K562 (cell line): Measurements from ENCODE around the gene OIT3.

Experiments
- CBX2 ChIP-seq: fragments of 200-600 bp; sonication (generic); IDR thresholded peaks from one replicate; pipeline ENCODE4 v1.6.1; 2012; ENCODE audit warnings: mild to moderate bottlenecking, low read length, inconsistent platforms; ENCODE audit not compliant: insufficient read depth, poor library complexity, severe bottlenecking
- PHF8 ChIP-seq: fragments of 200-600 bp; sonication (generic); IDR thresholded peaks from 2 replicates; pipeline ENCODE4 v1.6.1; 2012; ENCODE audit warnings: mixed run types, mild to moderate bottlenecking, inconsistent platforms, low read length, moderate library complexity, borderline replicate concordance
- U2AF1 ChIP-seq: fragments of 200-400 bp; formaldehyde crosslinking; optimal IDR thresholded peaks from 2 replicates; pipeline ENCODE3; 2017; ENCODE audit warnings: mild to moderate bottlenecking, low read depth, low read length, moderate library complexity
- YY1 ChIP-seq, 3 experiments: IDR thresholded peaks; 2 replicates each; pipeline ENCODE4 v1.6.1; 2011; ENCODE audit warnings: low read length in 2 of 3, mild to moderate bottlenecking in 2 of 3, moderate library complexity in 2 of 3, borderline replicate concordance in 1 of 3, control low read depth in 1 of 3, low read depth in 1 of 3; ENCODE audit not compliant: insufficient read depth in 3 of 3, insufficient replicate concordance in 2 of 3, control insufficient read depth in 1 of 3, insufficient read length in 1 of 3; ENCODE audit errors: extremely low read depth in 1 of 3
- ZNF780A ChIP-seq: fragments of 250-450 bp; sonication (Bioruptor Pico); IDR thresholded peaks from 2 replicates; pipeline ENCODE4 v1.5.0; 2021; ENCODE audit warnings: mild to moderate bottlenecking
- TF ChIP-seq, protein P1 (sequence below), 2 experiments: fragments of 450-650 bp in 1 of 2; sonication (generic) in 1 of 2; formaldehyde crosslinking in 1 of 2; IDR thresholded peaks; 2 replicates each; pipeline versions ENCODE4 v1.7.1 to v1.9.0; 2016 to 2022; ENCODE audit warnings: inconsistent platforms in 1 of 2, mild to moderate bottlenecking in 1 of 2, missing genetic modification reagents in 1 of 2
- TF ChIP-seq, protein P2 (sequence below): fragments of 450-650 bp; IDR thresholded peaks from 2 replicates; pipeline ENCODE4 v1.6.1; 2016; ENCODE audit warnings: low read depth, mild to moderate bottlenecking, moderate library complexity
- TF ChIP-seq, protein P3 (sequence below), 3 experiments: IDR thresholded peaks in 2 of 3; conservative IDR thresholded peaks in 1 of 3; 2 replicates each; pipeline ENCODE4 v1.5.1; 2011 to 2012; ENCODE audit warnings: low read length in 3 of 3, mild to moderate bottlenecking in 3 of 3, control low read depth in 2 of 3, improper control_type of control experiment in 1 of 3, inconsistent platforms in 1 of 3, low read depth in 1 of 3, mixed read lengths in 1 of 3, moderate library complexity in 1 of 3; ENCODE audit not compliant: insufficient read depth in 2 of 3

DNA sequence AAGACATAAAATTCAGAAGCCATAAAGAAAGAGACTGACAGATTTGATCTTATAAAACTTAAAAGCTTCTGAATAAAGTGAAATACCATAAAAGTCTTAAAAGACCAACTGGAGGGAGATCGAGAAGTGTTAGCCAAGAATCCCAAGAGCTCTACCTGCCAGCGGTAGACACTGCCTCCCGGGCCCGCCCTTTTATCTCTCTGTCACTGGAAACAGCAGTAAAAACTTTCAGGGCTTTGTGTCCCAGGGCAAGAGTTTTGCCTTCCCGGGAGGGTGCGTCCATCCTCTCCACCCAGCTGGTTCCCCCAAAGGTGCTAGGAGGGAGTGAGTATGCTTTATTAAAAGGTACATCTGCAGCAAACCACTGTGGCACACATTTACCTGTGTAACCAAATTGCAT lies 55.2 kb downstream of the OIT3 start:
- TF ChIP-seq CBX2 (no peak), YY1 (IDR thresholded peaks at IDR 0.05; ENCODE audit: borderline replicate concordance in 1 of 3, control insufficient read depth in 1 of 3, extremely low read depth in 1 of 3, insufficient read depth in 3 of 3, insufficient read length in 1 of 3, insufficient replicate concordance in 2 of 3, low read depth in 1 of 3, low read length in 2 of 3) (no peak), U2AF1 (no peak), PHF8 (no peak), ZNF780A (CRISPR knock-in tag) (no peak)
- TF ChIP-seq, protein P1, sequence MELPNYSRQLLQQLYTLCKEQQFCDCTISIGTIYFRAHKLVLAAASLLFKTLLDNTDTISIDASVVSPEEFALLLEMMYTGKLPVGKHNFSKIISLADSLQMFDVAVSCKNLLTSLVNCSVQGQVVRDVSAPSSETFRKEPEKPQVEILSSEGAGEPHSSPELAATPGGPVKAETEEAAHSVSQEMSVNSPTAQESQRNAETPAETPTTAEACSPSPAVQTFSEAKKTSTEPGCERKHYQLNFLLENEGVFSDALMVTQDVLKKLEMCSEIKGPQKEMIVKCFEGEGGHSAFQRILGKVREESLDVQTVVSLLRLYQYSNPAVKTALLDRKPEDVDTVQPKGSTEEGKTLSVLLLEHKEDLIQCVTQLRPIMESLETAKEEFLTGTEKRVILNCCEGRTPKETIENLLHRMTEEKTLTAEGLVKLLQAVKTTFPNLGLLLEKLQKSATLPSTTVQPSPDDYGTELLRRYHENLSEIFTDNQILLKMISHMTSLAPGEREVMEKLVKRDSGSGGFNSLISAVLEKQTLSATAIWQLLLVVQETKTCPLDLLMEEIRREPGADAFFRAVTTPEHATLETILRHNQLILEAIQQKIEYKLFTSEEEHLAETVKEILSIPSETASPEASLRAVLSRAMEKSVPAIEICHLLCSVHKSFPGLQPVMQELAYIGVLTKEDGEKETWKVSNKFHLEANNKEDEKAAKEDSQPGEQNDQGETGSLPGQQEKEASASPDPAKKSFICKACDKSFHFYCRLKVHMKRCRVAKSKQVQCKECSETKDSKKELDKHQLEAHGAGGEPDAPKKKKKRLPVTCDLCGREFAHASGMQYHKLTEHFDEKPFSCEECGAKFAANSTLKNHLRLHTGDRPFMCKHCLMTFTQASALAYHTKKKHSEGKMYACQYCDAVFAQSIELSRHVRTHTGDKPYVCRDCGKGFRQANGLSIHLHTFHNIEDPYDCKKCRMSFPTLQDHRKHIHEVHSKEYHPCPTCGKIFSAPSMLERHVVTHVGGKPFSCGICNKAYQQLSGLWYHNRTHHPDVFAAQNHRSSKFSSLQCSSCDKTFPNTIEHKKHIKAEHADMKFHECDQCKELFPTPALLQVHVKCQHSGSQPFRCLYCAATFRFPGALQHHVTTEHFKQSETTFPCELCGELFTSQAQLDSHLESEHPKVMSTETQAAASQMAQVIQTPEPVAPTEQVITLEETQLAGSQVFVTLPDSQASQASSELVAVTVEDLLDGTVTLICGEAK (IDR thresholded peaks at IDR 0.05), result no peak
- TF ChIP-seq, protein P1 (CRISPR knock-in tag; IDR thresholded peaks at IDR 0.05), result no peak
- TF ChIP-seq, protein P2, sequence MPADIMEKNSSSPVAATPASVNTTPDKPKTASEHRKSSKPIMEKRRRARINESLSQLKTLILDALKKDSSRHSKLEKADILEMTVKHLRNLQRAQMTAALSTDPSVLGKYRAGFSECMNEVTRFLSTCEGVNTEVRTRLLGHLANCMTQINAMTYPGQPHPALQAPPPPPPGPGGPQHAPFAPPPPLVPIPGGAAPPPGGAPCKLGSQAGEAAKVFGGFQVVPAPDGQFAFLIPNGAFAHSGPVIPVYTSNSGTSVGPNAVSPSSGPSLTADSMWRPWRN, result no peak
- TF ChIP-seq, protein P3, sequence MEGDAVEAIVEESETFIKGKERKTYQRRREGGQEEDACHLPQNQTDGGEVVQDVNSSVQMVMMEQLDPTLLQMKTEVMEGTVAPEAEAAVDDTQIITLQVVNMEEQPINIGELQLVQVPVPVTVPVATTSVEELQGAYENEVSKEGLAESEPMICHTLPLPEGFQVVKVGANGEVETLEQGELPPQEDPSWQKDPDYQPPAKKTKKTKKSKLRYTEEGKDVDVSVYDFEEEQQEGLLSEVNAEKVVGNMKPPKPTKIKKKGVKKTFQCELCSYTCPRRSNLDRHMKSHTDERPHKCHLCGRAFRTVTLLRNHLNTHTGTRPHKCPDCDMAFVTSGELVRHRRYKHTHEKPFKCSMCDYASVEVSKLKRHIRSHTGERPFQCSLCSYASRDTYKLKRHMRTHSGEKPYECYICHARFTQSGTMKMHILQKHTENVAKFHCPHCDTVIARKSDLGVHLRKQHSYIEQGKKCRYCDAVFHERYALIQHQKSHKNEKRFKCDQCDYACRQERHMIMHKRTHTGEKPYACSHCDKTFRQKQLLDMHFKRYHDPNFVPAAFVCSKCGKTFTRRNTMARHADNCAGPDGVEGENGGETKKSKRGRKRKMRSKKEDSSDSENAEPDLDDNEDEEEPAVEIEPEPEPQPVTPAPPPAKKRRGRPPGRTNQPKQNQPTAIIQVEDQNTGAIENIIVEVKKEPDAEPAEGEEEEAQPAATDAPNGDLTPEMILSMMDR (IDR thresholded peaks at IDR 0.05 in 2 of 3, conservative IDR thresholded peaks at IDR 0.05 in 1 of 3; ENCODE audit: insufficient read depth in 2 of 3, low read depth in 1 of 3, low read length in 3 of 3), result no peak
